GM13977 (cell line): ENCODE data around the gene ACTR1A.

ENCODE experiments used
- DNase-seq: peaks from one replicate; pipeline ENCODE4 v3.0.0; 2012; ENCODE audit warnings: low spot score
- in situ Hi-C: fragments of 300-500 bp; cut with MboI; formaldehyde crosslinking; loops from one replicate; pipeline ENCODE4 v1.12.0; 2022; ENCODE audit warnings: low sequenced_read_pairs, low pct_unique_long_range_greater_than_20kb, mixed read lengths, inconsistent platforms; ENCODE audit not compliant: unreplicated experiment
- TF ChIP-seq, protein P1 (sequence below): IDR thresholded peaks from 2 replicates; pipeline ENCODE4 v1.5.1; 2012; ENCODE audit warnings: mild to moderate bottlenecking, control low read depth; ENCODE audit not compliant: insufficient read depth; ENCODE audit errors: extremely low read depth, missing control alignments

ACTR1A gene

DNA sequence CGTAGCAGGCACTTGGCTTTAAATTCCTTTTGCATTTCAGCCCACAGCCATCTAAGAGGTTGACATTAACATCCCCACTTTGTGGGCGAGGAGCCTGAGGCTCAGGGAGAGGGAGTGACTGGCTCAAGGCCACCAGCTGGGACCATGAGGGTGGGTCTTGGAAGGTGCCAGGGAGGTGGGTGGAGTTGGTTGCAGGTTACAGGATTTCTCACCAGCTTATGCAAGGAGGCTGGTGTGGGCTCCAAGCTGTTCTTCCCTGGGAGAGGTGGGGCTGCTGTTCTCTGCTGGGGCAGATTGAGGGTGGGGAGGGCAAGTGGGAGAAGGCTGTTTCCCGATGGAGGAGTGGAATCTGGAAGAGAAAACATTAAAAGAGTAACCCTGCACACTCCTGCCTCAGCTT, 37.0 kb downstream of the ACTR1A start:
- DNase-seq: no peak
- in situ Hi-C loops: no loop called here
- TF ChIP-seq, protein P1, sequence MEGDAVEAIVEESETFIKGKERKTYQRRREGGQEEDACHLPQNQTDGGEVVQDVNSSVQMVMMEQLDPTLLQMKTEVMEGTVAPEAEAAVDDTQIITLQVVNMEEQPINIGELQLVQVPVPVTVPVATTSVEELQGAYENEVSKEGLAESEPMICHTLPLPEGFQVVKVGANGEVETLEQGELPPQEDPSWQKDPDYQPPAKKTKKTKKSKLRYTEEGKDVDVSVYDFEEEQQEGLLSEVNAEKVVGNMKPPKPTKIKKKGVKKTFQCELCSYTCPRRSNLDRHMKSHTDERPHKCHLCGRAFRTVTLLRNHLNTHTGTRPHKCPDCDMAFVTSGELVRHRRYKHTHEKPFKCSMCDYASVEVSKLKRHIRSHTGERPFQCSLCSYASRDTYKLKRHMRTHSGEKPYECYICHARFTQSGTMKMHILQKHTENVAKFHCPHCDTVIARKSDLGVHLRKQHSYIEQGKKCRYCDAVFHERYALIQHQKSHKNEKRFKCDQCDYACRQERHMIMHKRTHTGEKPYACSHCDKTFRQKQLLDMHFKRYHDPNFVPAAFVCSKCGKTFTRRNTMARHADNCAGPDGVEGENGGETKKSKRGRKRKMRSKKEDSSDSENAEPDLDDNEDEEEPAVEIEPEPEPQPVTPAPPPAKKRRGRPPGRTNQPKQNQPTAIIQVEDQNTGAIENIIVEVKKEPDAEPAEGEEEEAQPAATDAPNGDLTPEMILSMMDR: no peak

- in situ Hi-C loops: no loop called here
- no peak for DNase-seq
- TF ChIP-seq, protein P1: no peak
These were observed 38.5 kb downstream of the ACTR1A start for GRCh38 chr10:102463983-102464382.

DNA sequence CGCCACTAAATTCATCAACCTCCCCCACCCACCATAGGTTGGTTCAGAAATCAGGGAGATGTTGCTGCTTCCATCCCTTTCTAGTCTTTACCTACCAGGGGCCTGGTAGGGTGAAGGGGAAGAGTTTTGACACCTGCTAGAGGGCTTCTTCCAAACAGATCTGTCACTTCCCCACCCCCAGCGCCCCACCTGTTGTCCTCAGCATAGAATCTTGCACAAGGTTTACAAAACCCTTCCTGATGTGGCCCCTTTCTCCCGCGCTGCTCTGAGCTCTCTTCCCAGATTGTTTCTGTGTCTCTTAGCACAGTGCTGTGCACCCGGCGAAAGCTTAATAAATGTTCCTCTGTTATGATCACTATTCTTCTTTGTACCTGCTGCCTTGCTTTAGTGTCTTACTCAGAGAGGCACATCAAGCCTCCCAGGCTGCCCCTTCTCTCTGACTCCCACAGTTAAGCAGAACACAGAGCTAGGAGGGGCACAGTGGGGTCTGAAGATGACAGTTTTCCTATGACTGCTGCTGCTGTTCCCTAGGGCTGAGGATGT, 39.9 kb downstream of the ACTR1A start:
- no peak for DNase-seq
- TF ChIP-seq, protein P1: no peak
- in situ Hi-C loops: no loop called here

- in situ Hi-C loops: no loop called here
- peak; percentile 98 for DNase-seq
- TF ChIP-seq, protein P1: no peak
These were observed 41.1 kb downstream of the ACTR1A start for GRCh38 chr10:102461187-102462054.

GRCh38 chr10:102460836-102461186, 41.7 kb downstream of the ACTR1A start:
- in situ Hi-C loops: no loop called here
- TF ChIP-seq, protein P1: no peak
- DNase-seq: no peak

DNA sequence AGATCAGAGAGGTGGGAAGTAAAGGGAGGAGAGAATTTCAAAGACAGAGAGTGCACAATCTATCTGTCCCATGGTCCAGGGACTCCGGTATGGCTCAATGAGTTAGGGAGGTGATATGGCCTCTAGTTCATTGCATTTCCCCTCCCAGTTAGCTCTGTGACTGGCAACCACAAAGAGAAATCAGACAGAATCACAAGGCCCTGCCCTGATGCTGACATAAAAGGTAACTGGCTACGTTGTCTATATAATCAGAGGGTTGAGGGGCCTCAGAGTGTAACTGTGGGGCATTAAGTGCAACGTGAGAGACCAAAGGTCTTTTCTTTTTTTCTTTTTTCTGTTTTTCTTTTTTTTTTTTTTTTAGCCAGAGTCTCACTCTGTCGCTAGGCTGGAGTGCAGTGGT, 43.9 kb downstream of the ACTR1A start:
- in situ Hi-C loops: no loop called here
- TF ChIP-seq, protein P1: no peak
- no peak for DNase-seq
